ENCODE results near the gene TUBB1.

The TUBB1 gene

GRCh38 chr20:59015812-59016711 is 3.2 kb upstream of the TUBB1 start:
- peak in 2 of 10 donors; percentile 37 to 67 for DNase-seq
- intact Hi-C loops (cut with DNase I) = no loop called here

- intact Hi-C loops (cut with DNase I) = no loop called here
- no peak for DNase-seq
These were observed 2.3 kb upstream of the TUBB1 start for GRCh38 chr20:59016795-59017492.

GRCh38 chr20:59017493-59018231 is 1.6 kb upstream of the TUBB1 start:
- DNase-seq = peak in 1 of 10 donors; percentile 57
- intact Hi-C loops (cut with DNase I) = no loop called here

- DNase-seq = peak in 2 of 10 donors; percentile 55 to 64
- intact Hi-C loops (cut with DNase I) = no loop called here
These were observed 412 bp upstream of the TUBB1 start for GRCh38 chr20:59018817-59019216.

- intact Hi-C loops (cut with DNase I) = no loop called here
- no peak for DNase-seq
These were observed 1.8 kb downstream of the TUBB1 start for GRCh38 chr20:59020938-59021551.

GRCh38 chr20:59022754-59023153 is 3.5 kb downstream of the TUBB1 start:
- DNase-seq = peak in 1 of 10 donors; percentile 57
- intact Hi-C loops (cut with DNase I) = no loop called here

GRCh38 chr20:59023616-59024015 is 4.4 kb downstream of the TUBB1 start:
- DNase-seq = peak in 1 of 10 donors; percentile 51
- intact Hi-C loops (cut with DNase I) = no loop called here

GRCh38 chr20:59024111-59024530 is 4.9 kb downstream of the TUBB1 start:
- intact Hi-C loops (cut with DNase I) = no loop called here
- peak in 1 of 10 donors; percentile 76 for DNase-seq

GRCh38 chr20:59025086-59025485 is 5.9 kb downstream of the TUBB1 start:
- DNase-seq = no peak
- intact Hi-C loops (cut with DNase I) = no loop called here

GRCh38 chr20:59025511-59025910 is 6.3 kb downstream of the TUBB1 start:
- intact Hi-C loops (cut with DNase I) = no loop called here
- no peak for DNase-seq

GRCh38 chr20:59026904-59027740 is 7.9 kb downstream of the TUBB1 start:
- intact Hi-C loops (cut with DNase I) = no loop called here
- peak in 1 of 10 donors; percentile 55 for DNase-seq

- no peak for DNase-seq
- intact Hi-C loops (cut with DNase I) = no loop called here
These were observed 8.6 kb downstream of the TUBB1 start for GRCh38 chr20:59027741-59028320.

GRCh38 chr20:59028812-59029211 is 9.6 kb downstream of the TUBB1 start:
- intact Hi-C loops (cut with DNase I) = no loop called here
- DNase-seq = no peak

- intact Hi-C loops (cut with DNase I) = loop anchor here (5.0 kb wide), 1 partner anchor 49 kb away; the partner anchor contains the start of gene NELFCD
- no peak for DNase-seq
These were observed 11.8 kb downstream of the TUBB1 start for GRCh38 chr20:59030911-59031563.

GRCh38 chr20:59031564-59032022 is 12.4 kb downstream of the TUBB1 start:
- intact Hi-C loops (cut with DNase I) = loop anchor here (1.0 to 5.0 kb wide), 2 partner anchors 11 to 49 kb away; partner anchors contain the start of genes NELFCD and PRELID3B
- DNase-seq = no peak

- peak; percentile 91 to 100 (median 96) for DNase-seq
- intact Hi-C loops (cut with DNase I) = loop anchor here (1.0 to 5.0 kb wide), 2 partner anchors 10 to 50 kb away; partner anchors contain the start of genes NELFCD and PRELID3B
These were observed 12.9 kb downstream of the TUBB1 start, which contains the start of gene ATP5F1E for GRCh38 chr20:59032023-59032712. Gene ATP5F1E (minus strand): TSS chr20:59032335. CDS start chr20:59032251, 84 bp downstream.

- intact Hi-C loops (cut with DNase I) = loop anchor here (1.0 to 5.0 kb wide), 2 partner anchors 10 to 50 kb away; partner anchors contain the start of genes NELFCD and PRELID3B
- DNase-seq = peak in 1 of 10 donors; percentile 64
These were observed 13.5 kb downstream of the TUBB1 start for GRCh38 chr20:59032713-59033059.

Data from posterior cingulate gyrus (tissue), 11 donors.